ENCODE measurements around the gene ZFYVE27.

ZFYVE27 gene

DNA sequence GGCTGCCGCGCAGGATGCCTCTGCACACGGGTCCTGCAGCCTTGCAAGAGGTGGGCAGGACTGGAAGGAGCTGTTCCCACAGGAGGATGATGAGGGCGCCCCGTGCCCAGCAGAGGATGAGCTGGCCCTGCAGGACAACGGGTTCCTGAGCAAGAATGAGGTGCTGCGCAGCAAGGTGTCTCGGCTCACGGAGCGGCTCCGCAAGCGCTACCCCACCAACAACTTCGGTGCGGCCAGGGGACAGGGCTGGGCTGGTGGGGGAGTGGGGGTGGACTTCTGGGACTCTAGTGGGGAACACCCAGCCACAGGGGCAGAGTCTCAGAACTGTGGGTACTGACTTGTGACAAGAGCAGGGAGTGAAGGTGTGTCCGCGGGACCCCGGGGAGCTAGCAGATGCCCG is 16.0 kb downstream of the ZFYVE27 start:
- no peak for DNase-seq

DNA sequence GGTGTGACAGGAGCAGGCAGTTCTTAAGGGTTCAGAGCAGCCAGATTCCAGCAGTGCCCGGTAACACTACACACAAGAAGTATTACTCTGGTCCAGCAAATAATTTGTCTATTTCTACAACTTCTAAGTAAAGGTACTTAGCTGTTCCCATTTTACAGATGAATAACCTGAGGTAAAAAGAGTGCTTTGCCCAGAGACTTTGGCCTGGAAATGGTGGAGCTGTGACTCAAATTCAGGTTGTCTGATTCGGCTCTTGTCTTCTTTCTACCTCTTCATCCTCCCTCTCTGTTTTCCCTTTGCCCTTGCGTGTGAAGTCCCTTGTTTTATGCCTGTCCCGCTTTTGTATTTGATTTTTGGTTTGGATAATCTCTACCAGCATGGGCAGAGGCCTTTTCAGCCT is 17.8 kb downstream of the ZFYVE27 start:
- DNase-seq, result no peak

DNA sequence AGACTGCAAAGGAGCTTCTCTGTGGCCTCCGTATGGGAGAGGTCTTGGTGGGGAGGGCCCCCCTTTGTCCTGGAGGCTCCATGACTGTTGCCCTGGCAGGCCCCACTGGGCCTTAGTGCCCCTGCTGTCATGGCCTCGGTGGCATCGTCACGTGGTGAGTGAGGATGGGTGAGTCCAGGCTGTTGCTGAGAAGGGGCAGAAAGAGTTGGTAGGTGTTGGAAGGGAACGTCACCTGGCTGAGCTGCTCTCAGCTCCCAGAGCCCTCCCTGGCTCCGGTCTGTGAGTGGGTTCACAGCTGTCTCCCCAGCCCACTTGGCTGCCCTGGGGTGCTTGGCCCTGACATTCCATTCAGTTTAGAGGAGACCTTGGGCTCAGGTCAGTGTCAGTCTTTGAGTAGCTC is 18.8 kb downstream of the ZFYVE27 start:
- DNase-seq, result no peak

DNA sequence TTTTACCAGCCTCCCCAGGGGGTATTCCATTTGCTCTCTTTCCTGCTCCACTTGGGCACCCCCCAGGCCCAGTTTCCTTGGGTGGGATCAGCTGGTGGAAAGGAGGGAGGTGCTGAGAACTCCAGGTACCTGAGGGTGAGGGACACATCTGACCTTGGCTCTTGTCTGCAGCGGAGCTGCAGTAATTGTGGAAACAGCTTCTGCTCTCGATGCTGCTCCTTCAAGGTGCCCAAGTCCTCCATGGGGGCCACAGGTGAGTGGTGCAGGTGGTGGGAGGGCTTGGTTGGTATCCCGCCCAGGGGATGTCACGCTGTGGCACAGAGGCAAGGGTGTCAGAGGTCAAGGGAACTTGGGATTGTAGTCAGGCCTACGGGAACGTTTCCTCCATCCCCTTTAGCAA is 20.5 kb downstream of the ZFYVE27 start:
- DNase-seq, result no peak

DNA sequence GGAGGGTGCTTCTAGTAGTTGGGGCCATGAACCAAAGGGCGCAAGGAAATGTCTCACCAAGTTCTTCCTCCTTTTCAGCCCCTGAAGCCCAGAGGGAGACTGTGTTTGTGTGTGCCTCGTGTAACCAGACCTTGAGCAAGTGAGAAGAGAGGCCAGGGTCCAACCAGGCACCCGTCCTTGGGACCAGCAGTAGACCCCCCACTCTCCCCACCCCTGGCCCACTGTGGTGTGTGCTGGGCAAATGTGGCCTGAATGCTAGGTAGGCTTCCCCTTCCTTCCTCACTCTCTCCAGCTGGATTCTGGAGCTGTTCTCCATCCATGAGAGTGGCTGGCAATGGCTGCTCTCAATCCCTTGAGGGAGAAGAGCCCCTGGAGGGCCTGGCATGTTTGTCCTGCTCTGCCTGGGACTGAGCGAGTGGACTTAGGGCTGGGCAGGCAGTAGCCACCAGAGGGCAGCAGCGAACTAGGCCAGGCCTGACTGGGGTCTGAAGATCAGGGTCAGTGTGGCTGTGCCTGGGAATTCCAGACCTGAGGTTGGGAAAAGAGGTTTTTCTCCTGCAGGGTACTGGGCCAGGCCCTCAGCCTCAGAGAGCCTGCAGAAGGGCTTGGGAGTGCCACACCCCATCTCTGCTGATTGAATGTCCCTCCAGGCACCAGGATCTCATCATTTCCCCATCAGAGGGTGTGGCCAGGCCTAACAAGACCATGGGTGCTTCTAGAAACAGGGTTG is 22.4 kb downstream of the ZFYVE27 start:
- peak; percentile 28 for DNase-seq

DNA sequence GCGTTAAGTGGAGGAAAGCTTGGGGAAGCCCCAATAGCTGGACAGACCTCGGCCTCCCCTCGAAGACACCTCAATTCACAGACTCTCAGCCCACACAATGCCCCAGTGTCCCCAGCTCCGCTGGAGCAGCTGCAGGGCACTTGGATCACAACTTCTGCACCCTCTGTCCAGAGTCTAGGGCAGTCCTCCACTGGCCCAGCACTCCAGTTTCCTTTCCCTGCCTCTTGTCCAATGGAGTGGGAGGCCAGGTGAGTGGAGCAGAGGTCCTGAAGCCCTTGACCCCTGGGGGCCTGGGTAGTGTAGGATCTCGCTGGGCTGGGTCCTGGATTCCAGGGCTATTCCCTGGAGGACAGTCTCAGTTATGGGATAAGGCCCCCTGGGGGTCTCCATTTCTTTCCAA is 23.0 kb downstream of the ZFYVE27 start:
- DNase-seq, result no peak

DNA sequence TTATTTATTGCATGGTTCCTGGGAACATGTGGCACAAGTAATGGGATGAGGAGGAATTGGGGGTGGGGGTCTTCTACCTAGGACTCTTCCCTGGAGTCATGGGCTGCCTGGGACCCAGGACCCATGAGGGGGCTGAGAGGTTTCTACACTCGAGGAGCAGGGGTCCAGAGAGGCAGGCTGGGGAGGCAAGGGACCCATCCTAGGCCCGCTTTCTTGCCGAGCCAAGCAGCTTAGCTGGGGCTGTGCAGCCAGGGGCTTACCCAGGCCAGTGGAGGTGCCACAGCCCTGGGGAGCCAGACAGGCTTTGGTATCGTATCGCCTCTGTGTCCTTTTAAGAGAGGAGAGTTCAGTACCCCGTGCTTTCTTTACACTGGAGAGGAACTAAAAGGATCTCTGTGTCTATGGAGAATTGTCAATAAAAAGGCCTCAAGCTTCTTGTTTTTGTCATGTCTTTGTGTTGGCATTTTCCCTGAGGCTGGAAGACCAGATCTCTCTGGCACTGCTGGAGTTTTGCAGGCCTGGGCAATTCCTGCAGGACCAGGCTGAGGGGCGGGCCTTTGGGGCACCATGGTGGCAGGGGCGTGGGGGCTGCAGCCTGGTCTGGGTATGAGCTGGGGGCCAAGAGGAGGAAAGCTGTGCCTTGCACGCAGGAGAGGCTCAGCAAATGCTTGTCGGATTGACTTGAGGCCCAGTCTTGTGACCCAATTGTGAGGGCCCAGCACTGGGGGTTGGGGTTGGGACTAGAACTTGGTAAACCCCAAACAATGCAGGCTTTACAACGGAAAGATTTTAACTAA is 23.7 kb downstream of the ZFYVE27 start:
- no peak for DNase-seq

DNA sequence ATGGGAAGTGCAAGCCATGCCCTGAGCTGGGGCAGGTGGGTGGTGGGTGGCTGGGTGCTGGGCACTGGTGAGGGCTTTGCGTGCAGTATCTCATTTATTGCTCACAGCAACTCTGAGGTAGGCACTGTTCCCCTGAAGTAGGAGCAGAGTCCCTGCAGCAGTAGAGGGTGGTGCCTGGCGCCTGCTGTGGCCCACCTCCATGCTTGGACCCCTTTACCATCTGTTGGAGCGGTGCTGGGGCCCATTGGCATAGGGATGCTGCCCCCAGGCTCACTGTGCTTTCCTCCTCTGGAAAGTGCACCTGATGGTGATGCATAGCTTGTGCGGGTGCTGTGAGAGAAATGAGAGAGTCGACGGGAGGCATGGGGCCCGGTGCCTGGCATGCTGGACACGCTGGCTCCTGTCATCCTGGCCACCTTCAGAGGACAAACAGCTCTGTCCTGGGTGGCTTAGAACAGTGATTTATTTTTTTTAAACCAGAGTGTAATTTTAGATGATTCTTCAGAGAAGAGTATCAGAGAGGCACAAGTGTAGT is 24.5 kb downstream of the ZFYVE27 start:
- no peak for DNase-seq

DNA sequence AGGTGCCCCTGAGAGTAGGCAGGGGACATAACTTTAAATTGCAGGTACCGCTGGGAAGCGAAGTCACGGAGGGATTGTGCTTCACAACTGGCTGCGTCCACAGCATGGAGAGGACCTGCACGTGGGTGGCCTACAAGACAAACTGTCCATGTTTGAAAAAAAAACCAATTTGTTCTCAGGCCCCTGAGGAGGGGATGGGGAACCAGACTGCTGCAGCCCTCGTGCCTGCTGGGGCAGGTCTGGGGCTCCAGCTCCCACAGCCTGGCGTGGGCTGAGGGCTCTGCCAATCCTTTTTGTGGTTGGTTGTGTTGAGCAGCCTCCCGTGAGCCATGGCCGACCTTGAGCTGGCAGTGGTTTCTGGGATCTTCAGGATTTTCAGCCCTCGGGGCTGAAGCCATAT is 25.1 kb downstream of the ZFYVE27 start:
- no peak for DNase-seq

DNA sequence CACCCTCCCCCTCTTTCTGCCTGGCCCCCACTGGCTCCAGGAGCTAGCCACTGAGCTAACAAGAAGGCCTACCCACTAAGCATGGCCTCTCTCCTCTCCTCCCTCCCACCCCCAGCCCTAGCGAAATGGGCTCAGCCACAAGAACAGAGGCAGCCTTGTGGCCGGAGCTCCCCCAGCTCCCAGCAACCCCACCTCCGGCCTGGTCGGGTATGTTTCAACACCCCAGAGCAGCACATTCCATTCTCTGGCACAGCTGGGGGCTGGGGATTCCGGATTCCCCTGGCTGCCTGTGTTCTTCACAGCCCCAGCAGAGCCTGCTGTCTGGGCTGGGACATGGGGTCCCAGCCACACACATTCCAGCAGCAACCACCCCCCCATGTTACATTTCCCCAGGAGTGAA is 25.9 kb downstream of the ZFYVE27 start:
- no peak for DNase-seq

DNA sequence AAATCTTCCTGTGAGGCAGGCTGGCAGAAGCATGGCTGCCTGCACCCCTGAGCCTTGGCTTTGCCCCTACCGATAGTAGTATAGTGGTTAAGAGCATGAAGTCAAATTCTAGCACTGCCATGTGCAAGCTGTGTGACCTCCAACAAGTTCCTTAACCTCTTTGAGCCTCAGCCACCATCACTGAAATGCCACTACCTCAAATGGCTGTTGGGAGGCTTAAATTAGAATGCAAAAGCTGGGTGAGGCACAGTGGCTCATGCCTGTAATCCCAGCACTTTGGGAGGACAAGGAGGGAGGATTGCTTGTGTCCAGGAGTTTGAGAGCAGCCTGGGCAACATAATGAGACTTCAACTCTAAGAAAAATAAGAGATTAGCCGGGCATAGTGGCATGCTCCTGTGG is 26.5 kb downstream of the ZFYVE27 start:
- no peak for DNase-seq

DNA sequence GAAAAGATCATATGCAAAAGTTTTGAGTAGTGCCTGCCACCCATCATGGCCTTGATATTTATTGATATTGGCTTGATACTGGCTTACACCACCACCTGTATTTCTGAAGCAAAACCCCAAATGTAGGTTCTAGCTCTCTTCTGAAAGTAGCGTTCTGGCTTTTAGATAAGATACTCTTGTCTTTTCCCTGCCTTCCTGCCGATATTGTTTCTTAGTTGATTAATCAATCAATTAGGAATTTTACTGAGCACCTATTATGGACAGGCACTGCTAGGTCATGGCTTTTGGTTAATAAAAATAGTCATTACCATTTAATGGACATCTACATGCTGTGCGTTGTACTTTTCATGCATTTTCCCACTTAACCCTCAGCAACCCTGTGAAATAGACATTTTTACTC is 27.0 kb downstream of the ZFYVE27 start:
- no peak for DNase-seq

DNA sequence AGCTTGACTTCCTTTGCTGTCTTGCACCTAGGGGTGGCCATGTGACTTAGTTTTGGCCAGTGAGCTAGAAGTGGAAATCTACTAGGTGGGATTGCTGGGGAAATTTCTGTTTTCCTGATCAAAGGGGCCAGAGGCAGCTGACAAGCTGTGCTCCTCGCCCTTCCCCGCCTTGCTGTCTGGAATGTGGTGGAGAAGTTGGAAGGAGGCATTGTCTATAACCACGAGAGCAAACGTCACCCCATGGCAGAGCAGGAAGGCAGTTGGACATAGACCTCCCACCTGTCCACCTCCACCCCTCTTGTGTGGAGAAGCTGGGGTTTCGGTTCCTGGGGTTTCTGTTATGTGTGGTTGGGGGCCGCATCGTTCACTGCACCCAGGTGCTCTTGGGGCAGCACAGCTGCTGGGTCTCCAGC is 27.6 kb downstream of the ZFYVE27 start:
- no peak for DNase-seq

DNA sequence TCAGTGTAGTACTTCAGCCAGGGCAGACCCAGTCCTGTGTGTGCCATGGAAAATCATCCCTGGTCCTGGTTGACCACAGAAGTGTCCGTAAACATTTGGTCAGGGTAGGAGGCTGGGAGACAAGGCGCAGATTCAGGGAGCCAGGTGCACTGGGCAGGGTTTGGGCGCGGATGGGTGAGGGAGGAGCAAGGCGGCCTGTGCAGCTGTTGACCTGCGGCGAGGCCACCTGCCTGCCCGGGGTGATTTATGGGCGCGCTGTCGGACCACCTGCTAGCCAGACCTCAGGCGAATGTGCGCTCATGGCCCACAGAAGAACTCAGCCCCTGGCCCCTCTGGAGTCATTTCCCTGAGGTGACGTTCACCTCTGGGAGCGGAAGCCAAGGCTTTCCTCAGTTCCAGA is 28.3 kb downstream of the ZFYVE27 start:
- no peak for DNase-seq

DNA sequence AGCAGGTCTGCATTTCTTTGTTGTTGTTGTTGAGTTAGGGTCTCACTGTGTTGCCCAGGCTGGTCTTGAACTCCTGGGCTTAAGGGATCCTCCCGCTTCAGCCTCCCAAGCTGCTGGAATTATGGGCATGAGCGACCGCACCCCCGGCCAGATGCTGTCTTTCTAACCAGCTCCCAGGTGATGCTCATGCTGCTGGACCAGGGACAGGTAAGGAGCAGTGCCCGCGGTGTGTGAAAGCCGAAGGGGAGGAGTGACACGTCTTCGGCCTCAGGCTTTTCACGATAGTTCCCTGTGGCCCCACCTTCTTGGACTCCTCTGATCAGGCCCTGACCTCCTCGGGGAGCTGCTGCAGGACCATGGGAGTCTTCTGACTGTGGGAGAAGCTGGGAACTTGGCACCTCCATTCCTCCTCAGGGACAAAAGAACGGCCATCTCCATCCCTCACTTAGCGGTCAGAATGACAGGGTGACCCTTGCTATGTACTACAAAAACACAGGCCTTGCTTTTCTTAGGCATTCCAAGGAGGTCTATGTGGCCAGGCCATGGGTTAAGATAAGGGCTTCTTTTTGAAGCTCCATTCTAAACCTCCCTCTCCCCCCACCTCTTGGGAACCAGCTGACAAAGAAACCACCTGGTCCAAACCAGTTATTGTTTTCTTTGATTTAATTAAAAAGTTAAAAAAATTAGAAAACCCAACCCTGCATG is 29.3 kb downstream of the ZFYVE27 start:
- no peak for DNase-seq

DNA sequence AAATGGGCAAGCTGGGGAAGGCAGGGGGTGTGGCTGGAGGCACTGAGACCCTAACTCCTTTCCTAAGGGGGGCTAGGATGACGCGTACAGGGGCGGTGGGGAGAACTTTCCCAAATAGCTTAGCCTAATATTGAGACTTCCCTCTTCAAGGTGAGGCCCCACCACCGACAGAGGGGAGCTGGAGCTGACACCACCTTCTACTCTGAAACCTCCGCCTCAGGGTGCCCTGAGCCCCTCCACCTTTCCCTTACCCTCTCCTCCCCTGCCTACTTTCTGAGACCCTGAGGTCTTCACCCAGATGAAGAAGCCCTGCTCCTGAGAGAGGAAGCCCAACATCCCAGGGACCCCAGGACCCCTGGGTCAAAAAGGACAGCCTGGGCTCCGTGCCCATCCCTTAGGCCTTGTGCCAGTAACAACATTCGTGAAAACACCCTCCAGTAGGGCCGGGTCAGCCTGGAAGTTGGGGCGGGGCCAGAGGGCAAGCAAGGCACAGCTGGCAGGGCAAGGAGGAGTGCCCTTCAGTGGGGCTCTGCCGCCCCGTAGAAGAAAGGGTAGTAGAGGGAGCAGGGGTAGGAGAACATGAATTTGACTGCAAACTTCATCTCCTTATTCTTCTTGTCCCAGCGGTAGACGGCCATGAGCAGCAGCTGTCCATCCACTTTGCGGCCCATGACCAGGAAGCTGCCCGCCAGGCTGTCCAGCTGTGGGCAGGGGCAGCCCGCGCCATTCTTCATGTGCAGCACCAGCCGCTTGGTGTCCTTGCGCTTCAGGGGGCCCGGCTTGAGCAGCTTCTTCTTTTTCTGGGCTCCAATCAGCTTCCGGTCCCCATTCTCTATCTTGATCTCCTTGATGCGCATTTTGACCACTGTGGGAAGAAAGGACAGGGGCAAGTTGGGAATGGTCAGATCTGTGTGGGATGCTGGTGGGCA is 30.3 kb downstream of the ZFYVE27 start:
- no peak for DNase-seq

DNA sequence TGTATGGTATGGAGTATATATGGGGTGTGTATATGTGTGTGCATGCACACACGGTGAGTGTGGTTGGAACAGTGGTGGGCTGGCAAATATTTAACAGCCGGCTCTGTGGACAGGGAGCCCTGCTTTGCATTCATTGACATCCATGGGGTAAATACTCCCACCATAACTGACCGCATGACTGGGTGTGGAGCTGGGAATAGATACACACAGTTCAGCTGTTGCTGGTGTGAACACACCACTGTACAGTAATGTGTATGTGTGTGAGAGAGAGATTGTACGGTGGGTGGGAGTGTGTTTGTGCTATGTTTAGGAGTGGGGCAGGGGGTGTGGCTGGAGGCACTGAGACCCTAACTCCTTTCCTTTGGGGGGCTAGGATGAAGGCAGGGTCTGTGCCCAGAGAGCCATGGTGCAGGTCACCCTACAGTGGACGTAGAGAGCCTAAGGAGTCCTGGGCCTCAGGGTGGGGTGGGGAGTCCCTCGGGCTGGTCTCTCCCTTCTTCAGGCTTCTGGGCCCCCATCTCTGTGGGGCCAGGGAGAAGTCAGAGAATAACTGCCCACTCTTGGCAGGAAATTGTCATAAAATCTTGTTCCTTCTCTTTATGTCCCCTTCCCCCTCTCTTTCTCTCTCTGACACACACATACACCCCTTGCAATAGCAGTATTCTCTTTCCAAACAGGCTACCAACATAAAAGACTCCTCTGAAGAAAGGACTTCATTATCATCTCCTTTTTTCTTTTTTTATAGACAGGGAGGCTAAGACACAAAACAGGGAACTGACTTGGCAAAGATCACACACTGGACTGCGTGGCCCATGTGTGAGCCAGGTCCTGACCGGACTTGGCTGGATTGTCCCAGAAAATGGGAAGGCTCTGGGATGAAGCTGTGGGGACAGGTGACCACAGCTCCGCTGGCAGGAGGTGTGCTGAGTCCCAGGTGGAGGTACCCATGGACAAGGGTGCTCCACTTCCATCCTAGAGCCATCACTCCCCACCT is 31.7 kb downstream of the ZFYVE27 start:
- DNase-seq, result no peak

DNA sequence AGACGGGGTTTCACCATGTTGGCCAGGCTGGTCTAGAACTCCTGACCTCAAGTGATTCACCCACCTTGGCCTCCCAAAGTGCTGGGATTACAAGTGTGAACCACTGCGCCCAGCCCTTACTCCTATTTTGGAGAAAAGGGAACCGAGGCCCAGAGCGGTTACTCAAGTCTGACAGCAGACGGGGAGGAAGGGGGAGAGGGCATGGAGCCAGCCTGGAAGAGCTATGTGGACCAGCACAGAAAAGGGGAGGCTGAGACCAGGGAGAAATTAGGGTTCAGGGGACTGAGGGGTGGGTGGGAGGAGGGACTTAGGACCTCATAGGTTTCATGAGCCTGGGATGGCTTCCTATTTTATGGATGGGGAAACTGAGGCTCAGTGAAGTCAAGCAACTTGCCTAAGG is 33.3 kb downstream of the ZFYVE27 start:
- no peak for DNase-seq

DNA sequence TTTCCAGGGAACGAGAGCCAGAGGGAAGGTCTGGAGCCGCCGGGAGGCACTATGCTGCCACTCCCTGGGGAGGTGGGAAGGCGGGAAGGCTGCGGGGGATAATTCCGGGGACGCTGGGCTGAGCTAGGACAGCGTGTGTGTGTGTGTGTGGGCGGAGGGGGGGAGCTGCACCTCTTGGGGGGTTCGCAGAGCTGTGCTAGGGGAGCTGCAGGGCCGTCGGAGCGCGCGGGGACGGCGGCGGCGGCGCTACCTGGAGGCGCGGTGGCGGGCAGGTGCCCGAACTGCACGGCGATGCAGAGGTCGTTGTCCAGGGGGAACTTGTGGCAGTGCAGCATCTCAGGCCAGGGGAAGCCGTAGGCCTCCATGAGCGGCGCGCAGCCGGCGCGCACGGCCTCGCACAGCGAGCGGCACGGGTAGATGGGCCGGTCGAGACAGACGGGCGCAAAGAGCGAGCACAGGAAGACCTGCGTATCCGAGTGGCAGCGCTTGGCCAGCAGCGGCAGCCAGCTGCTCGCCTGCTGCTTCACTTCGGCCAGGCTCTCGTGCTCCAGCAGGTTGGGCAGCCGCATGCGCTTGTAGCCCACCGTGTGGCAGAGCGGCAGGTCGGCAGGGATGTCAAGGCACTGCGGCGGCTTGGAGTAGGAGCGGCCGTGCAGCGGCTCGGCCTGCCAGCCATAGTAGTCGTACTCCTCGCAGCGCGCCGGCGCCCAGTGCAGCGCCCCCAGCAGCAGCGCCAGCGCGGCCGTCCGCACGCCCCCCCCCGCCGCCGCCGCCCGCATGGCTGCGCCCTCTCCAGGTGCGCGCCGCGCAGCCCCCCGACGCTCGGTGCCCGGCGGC is 34.3 kb downstream of the ZFYVE27 start:
- DNase-seq, result no peak
